ENCODE results near the gene BUD31. TPM values are rescaled to one million over a fixed set of nuclear protein-coding genes. Genes with fewer than 3 reads are reported as not detected.
"Not testable (repeated sequence)": the region's sequence is repeated elsewhere in the genome, so short reads cannot be mapped to it uniquely, and the experiment has no call there.

BUD31 gene
- total and polyA plus RNA-seq, 8 donors: 26.8 to 71.7 (median 32.6) TPM

DNA sequence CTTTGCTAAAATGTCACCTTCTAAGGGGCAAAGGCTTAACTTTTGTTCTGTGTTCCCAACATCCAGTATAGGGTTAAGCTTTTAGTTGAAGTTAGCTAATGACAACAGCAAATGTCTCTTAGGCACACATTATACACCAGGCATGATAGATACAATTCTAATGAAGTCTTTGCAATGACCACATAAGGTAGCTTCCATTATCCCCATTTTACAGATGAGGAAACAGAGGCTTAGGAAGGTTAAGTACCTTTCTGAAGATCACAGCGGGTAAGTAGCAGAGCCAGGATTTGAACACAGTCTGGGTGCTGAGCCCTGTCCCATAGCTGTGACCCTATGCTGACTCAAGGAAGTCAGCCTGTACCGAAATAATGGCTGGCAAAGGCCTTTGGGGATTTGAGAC, 1.9 kb downstream of the BUD31 start:
- 92 to 98% methylated on average over 2 of the region's 2 CpGs for WGBS, 2 donors
- intact Hi-C loops (cut with DNase I): no loop called here
- FAIRE-seq: no peak

GRCh38 chr7:99415513-99416127, 6.9 kb downstream of the BUD31 start:
- H3K27ac ChIP-seq; H3K4me3 ChIP-seq; H3K27me3 ChIP-seq; H3K4me1 ChIP-seq; intact Hi-C loops (cut with DNase I); FAIRE-seq; H3K9me3 ChIP-seq: not testable (repeated sequence)
- 44% methylated on average over 17 of the region's 17 CpGs for WGBS, 2 donors
- DNase-seq (peak in 4 of 6 donors; percentile 61 to 79 (median 76)), ATAC-seq (peak in 1 of 4 donors; percentile 45)
- TF ChIP-seq, protein P1, sequence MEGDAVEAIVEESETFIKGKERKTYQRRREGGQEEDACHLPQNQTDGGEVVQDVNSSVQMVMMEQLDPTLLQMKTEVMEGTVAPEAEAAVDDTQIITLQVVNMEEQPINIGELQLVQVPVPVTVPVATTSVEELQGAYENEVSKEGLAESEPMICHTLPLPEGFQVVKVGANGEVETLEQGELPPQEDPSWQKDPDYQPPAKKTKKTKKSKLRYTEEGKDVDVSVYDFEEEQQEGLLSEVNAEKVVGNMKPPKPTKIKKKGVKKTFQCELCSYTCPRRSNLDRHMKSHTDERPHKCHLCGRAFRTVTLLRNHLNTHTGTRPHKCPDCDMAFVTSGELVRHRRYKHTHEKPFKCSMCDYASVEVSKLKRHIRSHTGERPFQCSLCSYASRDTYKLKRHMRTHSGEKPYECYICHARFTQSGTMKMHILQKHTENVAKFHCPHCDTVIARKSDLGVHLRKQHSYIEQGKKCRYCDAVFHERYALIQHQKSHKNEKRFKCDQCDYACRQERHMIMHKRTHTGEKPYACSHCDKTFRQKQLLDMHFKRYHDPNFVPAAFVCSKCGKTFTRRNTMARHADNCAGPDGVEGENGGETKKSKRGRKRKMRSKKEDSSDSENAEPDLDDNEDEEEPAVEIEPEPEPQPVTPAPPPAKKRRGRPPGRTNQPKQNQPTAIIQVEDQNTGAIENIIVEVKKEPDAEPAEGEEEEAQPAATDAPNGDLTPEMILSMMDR (IDR thresholded peaks at IDR 0.05): peak; percentile 38 to 61 (median 43)
- H3K36me3 ChIP-seq: peaks cover 7 to 79% (median 27%) of the 10 kb centered on the region in 3 donors

More for the DNA sequence above, 1.9 kb downstream of the BUD31 start:
- H3K9me3 ChIP-seq: no peaks in the 10 kb centered on the region
- no peaks in the 10 kb centered on the region for H3K27me3 ChIP-seq
- peaks cover 0 to 33% (median 0%) of the 10 kb centered on the region in 3 donors for H3K36me3 ChIP-seq
- peaks cover 17 to 29% (median 24%) of the 10 kb centered on the region in 3 donors for H3K4me1 ChIP-seq
- H3K4me3 ChIP-seq: no peak overlapping the region
- TF ChIP-seq, protein P1 (IDR thresholded peaks at IDR 0.05): no peak
- no peak overlapping the region for H3K27ac ChIP-seq
- DNase-seq: no peak
- no peak for ATAC-seq

- Histone ChIP-seq H3K4me3 (no peak overlapping the region), H3K27me3 (no peaks in the 10 kb centered on the region), H3K27ac (no peak overlapping the region), H3K4me1 (no peaks in the 10 kb centered on the region), H3K36me3 (peaks cover 7 to 54% (median 27%) of the 10 kb centered on the region in 3 donors), H3K9me3 (no peaks in the 10 kb centered on the region)
- no peak for DNase-seq
- intact Hi-C loops (cut with DNase I): no loop called here
- TF ChIP-seq, protein P1 (IDR thresholded peaks at IDR 0.05): no peak
- FAIRE-seq: no peak
- WGBS, 2 donors: 88 to 90% methylated on average over 9 of the region's 9 CpGs
- no peak for ATAC-seq
These were observed 9.5 kb downstream of the BUD31 start for GRCh38 chr7:99418260-99418659.

- ATAC-seq: peak in 1 of 4 donors; percentile 16
- WGBS, 2 donors: 90 to 92% methylated on average over 29 of the region's 29 CpGs
- no peak overlapping the region for H3K27ac ChIP-seq
- TF ChIP-seq, protein P1 (IDR thresholded peaks at IDR 0.05): no peak
- intact Hi-C loops (cut with DNase I): no loop called here
- DNase-seq: no peak
- no peaks in the 10 kb centered on the region for H3K27me3 ChIP-seq
- H3K9me3 ChIP-seq: no peaks in the 10 kb centered on the region
- no peak for FAIRE-seq
- peaks cover 7 to 53% (median 27%) of the 10 kb centered on the region in 3 donors for H3K36me3 ChIP-seq
- no peaks in the 10 kb centered on the region for H3K4me1 ChIP-seq
- H3K4me3 ChIP-seq: no peak overlapping the region
These were observed 10.7 kb downstream of the BUD31 start for GRCh38 chr7:99419323-99420021.

GRCh38 chr7:99420213-99420612, 11.4 kb downstream of the BUD31 start:
- Histone ChIP-seq H3K4me1 (no peaks in the 10 kb centered on the region), H3K27ac (no peak overlapping the region), H3K27me3 (no peaks in the 10 kb centered on the region), H3K36me3 (peaks cover 7 to 60% (median 27%) of the 10 kb centered on the region in 3 donors), H3K4me3 (no peak overlapping the region), H3K9me3 (no peaks in the 10 kb centered on the region)
- intact Hi-C loops (cut with DNase I): no loop called here
- WGBS, 2 donors: 90% methylated on average over 5 of the region's 5 CpGs
- ATAC-seq (no peak), DNase-seq (no peak), FAIRE-seq (no peak)
- TF ChIP-seq, protein P1 (IDR thresholded peaks at IDR 0.05): no peak
